Caco-2 (cell line): Measurements from ENCODE around the gene USP46. TPM values are rescaled to one million over a fixed set of nuclear protein-coding genes. Genes with fewer than 3 reads are reported as not detected.

Source experiments
- BruUV-seq: library from RNA; stranded (reverse); fragments of 400-500 nt; replicated peaks from 2 replicates; lab custom pipeline; 2021; lab: Mats Ljungman, UMichigan
- CTCF ChIA-PET: fragments of 300-600 bp; sonication (Branson Sonifier 250); formaldehyde crosslinking; loops from one replicate; lab custom pipeline; 2022; ENCODE audit warnings: antibody characterized with exemption; lab: Charles Lee
- POLR2A ChIA-PET: fragments of 300-600 bp; sonication (Branson Sonifier 250); formaldehyde crosslinking; loops from one replicate; lab custom pipeline; 2022; ENCODE audit warnings: antibody characterized with exemption; lab: Charles Lee
- DNase-seq, 2 experiments: peaks; one replicate each; pipeline versions ENCODE4 v3.0.0 to v3.0.0-alpha.2; 2020 to 2022
- H3K27me3 ChIP-seq: replicated peaks from 2 replicates; pipeline ENCODE4 v1.6.0; 2011; ENCODE audit warnings: low read length; ENCODE audit not compliant: control insufficient read depth, insufficient read depth
- H3K36me3 ChIP-seq: 2 replicates; pipeline ENCODE4 v1.5.1; 2011; ENCODE audit warnings: low read length; ENCODE audit not compliant: control insufficient read depth, insufficient read depth
- H3K4me1 ChIP-seq: fragments of 250-450 bp; sonication (Bioruptor Pico); 2 replicates; pipeline ENCODE4 v1.5.1; 2020; ENCODE audit warnings: mild to moderate bottlenecking
- H3K4me3 ChIP-seq: 2 replicates; pipeline ENCODE4 v1.5.1; 2011; ENCODE audit warnings: low read depth, mild to moderate bottlenecking, control low read depth, low read length
- H3K9me3 ChIP-seq: fragments of 250-450 bp; sonication (Bioruptor Pico); 2 replicates; pipeline ENCODE4 v1.5.1; 2020; ENCODE audit warnings: mild to moderate bottlenecking, moderate library complexity
- H3K27ac Mint-ChIP-seq: one replicate; pipeline ENCODE4 v1.8.0; 2022; ENCODE audit warnings: mixed read lengths; ENCODE audit not compliant: unreplicated experiment
- H3K27me3 Mint-ChIP-seq: one replicate; pipeline ENCODE4 v1.8.0; 2022; ENCODE audit warnings: mixed read lengths; ENCODE audit not compliant: insufficient read depth, unreplicated experiment
- H3K36me3 Mint-ChIP-seq: one replicate; pipeline ENCODE4 v1.8.0; 2022; ENCODE audit warnings: mild to moderate bottlenecking, mixed read lengths; ENCODE audit not compliant: insufficient read depth, unreplicated experiment
- H3K4me1 Mint-ChIP-seq: one replicate; pipeline ENCODE4 v1.8.0; 2022; ENCODE audit warnings: low read depth, mixed read lengths; ENCODE audit not compliant: unreplicated experiment
- H3K4me3 Mint-ChIP-seq: one replicate; pipeline ENCODE4 v1.8.0; 2022; ENCODE audit warnings: mild to moderate bottlenecking, moderate library complexity, mixed read lengths; ENCODE audit not compliant: unreplicated experiment
- H3K9me3 Mint-ChIP-seq: one replicate; pipeline ENCODE4 v1.8.0; 2022; ENCODE audit warnings: mixed read lengths; ENCODE audit not compliant: unreplicated experiment
- intact Hi-C: fragments of 100-400 bp; cut with micrococcal nuclease; formaldehyde crosslinking; loops from one replicate; pipeline ENCODE4 v1.10.0; 2022; ENCODE audit not compliant: unreplicated experiment
- total RNA-seq: library from RNA; stranded (reverse); gene quantifications from 2 replicates; pipeline ENCODE4 v1.2.3, GENCODE V29; 2022
- TF ChIP-seq, protein P1 (sequence below), 2 experiments: fragments of 200-600 bp in 1 of 2; IDR thresholded peaks; 1 replicate in 1 of 2; 2 replicates in 1 of 2; pipeline versions ENCODE4 v1.5.1 to v1.8.0; 2011 to 2022; ENCODE audit warnings: antibody characterized with exemption in 1 of 2, control low read depth in 1 of 2, inconsistent platforms in 1 of 2, low read depth in 1 of 2, low read length in 1 of 2, mild to moderate bottlenecking in 1 of 2, moderate library complexity in 1 of 2; ENCODE audit not compliant: insufficient read depth in 1 of 2, severe bottlenecking in 1 of 2, unreplicated experiment in 1 of 2

USP46 gene
- total RNA-seq, 1 experiment from 2014 or later, result 32.2 TPM

DNA sequence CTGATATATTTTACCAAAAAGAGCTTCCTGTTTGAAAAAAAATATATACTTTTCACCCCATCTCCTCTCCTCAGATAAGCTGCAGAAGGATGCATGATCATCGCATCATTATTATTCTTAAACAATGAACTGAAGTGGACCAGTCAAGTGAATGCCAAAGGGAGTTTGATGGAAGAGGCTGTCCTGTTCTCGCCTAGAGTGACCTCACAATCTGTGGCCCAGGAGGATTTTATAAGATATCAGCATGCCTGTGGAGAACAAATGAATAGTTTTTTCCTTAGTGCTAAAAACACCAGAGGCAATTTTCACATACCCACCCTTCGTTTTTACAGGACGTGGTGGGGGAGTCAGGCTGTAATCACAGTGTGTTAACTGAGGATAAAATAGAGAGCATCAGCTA is 112.7 kb downstream of the USP46 start:
- H3K36me3 ChIP-seq, result no peaks in the 10 kb centered on the region
- Mint-ChIP-seq H3K4me1 (no peaks in the 10 kb centered on the region), H3K27ac (no peak overlapping the region), H3K9me3 (no peaks in the 10 kb centered on the region), H3K36me3 (no peaks in the 10 kb centered on the region), H3K4me3 (no peak overlapping the region), H3K27me3 (no peaks in the 10 kb centered on the region)
- ChIA-PET POLR2A (no interaction called here), CTCF (interaction anchor here (0.6 to 1.8 kb wide), 3 partner anchors 42 to 438 kb away, joined by 3 to 9 read pairs (median 4); no protein-coding TSS in a partner anchor)
- H3K9me3 ChIP-seq, result no peaks in the 10 kb centered on the region
- no TSS peak for BruUV-seq
- TF ChIP-seq, protein P1, sequence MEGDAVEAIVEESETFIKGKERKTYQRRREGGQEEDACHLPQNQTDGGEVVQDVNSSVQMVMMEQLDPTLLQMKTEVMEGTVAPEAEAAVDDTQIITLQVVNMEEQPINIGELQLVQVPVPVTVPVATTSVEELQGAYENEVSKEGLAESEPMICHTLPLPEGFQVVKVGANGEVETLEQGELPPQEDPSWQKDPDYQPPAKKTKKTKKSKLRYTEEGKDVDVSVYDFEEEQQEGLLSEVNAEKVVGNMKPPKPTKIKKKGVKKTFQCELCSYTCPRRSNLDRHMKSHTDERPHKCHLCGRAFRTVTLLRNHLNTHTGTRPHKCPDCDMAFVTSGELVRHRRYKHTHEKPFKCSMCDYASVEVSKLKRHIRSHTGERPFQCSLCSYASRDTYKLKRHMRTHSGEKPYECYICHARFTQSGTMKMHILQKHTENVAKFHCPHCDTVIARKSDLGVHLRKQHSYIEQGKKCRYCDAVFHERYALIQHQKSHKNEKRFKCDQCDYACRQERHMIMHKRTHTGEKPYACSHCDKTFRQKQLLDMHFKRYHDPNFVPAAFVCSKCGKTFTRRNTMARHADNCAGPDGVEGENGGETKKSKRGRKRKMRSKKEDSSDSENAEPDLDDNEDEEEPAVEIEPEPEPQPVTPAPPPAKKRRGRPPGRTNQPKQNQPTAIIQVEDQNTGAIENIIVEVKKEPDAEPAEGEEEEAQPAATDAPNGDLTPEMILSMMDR (IDR thresholded peaks at IDR 0.05; ENCODE audit: insufficient read depth in 1 of 2, low read depth in 1 of 2, low read length in 1 of 2, severe bottlenecking in 1 of 2, unreplicated experiment in 1 of 2), result no peak
- intact Hi-C loops, result loop anchor here (10.0 kb wide), 2 partner anchors 172 to 328 kb away; no protein-coding TSS in a partner anchor
- no peak for DNase-seq
- no peaks in the 10 kb centered on the region; the same call in none of the 2 replicates for H3K27me3 ChIP-seq
- H3K4me3 ChIP-seq, result no peak overlapping the region
- H3K4me1 ChIP-seq, result no peaks in the 10 kb centered on the region

DNA sequence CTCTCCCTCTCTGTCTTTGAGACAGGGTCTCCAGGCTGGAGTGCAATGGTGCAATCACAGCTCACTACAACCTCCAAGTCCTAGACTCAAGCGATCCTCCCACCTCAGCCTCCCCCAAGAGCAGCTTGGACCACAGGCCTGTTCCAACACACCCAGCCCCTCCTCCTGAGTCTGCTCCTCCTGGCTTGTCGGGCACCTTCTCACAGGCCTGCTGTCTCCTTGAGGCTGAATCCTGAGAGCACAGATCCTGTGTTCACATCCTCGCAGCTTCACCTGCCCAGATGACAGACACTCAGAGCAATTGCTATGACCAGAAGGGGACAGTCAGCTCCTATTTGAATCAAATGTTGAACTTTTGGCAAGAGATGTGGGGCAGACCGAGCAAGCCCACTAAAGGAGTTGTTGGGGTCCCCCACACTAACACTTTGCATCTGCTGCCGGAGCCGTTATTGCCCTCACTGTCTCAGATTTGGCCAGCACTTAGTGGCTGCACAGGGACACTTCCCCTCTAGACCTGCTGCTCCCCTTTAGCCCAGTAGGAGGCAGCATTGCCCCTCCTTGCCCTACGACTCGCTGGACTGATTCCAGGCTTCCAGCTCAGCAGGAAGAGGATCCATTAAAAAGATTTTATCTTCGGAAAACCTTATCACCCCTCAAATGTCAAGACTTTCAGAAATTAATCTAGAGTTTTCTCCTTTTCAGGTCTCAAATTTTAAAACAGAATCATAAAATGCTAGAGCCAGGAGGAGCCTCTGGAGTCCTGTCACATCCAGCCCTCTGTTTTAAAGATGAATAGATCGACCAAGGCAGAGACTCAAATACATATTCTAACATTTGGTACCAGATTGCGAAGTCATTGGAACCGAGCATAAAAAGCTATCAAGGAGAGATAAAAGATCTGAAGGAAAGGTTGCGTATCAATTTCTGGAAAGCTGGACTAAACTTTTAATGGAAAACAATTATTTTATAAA is 113.7 kb downstream of the USP46 start:
- CTCF ChIA-PET, result interaction anchor here (0.6 to 1.8 kb wide), 11 partner anchors 23 to 445 kb away, joined by 3 to 9 read pairs (median 3); no protein-coding TSS in a partner anchor
- H3K36me3 Mint-ChIP-seq, result no peaks in the 10 kb centered on the region
- Histone ChIP-seq H3K27me3 (no peaks in the 10 kb centered on the region; the same call in none of the 2 replicates), H3K9me3 (no peaks in the 10 kb centered on the region), H3K4me1 (no peaks in the 10 kb centered on the region), H3K4me3 (no peak overlapping the region), H3K36me3 (no peaks in the 10 kb centered on the region)
- H3K27ac Mint-ChIP-seq, result no peak overlapping the region
- no peaks in the 10 kb centered on the region for H3K9me3 Mint-ChIP-seq
- BruUV-seq, result no TSS peak
- peak; percentile 49 to 74 for DNase-seq
- H3K4me3 Mint-ChIP-seq, result no peak overlapping the region
- H3K4me1 Mint-ChIP-seq, result no peaks in the 10 kb centered on the region
- POLR2A ChIA-PET, result no interaction called here
- H3K27me3 Mint-ChIP-seq, result no peaks in the 10 kb centered on the region
- TF ChIP-seq, protein P1 (IDR thresholded peaks at IDR 0.05; ENCODE audit: insufficient read depth in 1 of 2, low read depth in 1 of 2, low read length in 1 of 2, severe bottlenecking in 1 of 2, unreplicated experiment in 1 of 2), result peak; percentile 84
- intact Hi-C loops, result loop anchor here (2.0 to 10.0 kb wide), 3 partner anchors 171 to 437 kb away; no protein-coding TSS in a partner anchor

Other genes starting within 250 kb of the USP46 start
- 73.3 and 85.6 TPM in 2 replicates for gene ERVMER34-1, start 92.1 kb upstream of the USP46 start, total RNA-seq
- gene RASL11B, start 203.0 kb upstream of the USP46 start, total RNA-seq, result 19.6 and 23.3 TPM in 2 replicates